GM03348 (cell line): ENCODE results near the gene ANKRD18B.
"Not testable (repeated sequence)": the region's sequence is repeated elsewhere in the genome, so short reads cannot be mapped to it uniquely, and the experiment has no call there.

Experiments used
- DNase-seq: peaks from one replicate; pipeline ENCODE4 v3.0.0; 2012; ENCODE audit warnings: low spot score

Gene ANKRD18B

DNA sequence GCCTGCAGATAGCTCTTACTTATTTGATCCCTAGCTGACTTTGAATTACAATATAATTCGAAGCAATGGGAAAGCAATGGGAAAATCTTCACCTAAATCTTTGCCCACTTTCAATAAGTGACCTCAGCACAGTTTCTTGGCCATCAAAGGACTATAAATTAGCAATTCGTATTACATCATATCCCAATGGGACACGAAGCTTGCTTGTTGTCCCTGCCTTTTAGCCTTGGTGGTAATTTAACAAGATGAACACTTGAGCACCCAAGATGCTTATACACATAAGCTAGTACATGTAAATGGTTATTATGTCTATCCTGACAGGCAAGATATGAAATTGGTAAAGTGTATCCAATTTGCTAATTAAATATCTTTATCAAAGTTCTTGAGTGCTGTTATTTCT, 9.9 kb downstream of the ANKRD18B start:
- not testable (repeated sequence) for DNase-seq

DNA sequence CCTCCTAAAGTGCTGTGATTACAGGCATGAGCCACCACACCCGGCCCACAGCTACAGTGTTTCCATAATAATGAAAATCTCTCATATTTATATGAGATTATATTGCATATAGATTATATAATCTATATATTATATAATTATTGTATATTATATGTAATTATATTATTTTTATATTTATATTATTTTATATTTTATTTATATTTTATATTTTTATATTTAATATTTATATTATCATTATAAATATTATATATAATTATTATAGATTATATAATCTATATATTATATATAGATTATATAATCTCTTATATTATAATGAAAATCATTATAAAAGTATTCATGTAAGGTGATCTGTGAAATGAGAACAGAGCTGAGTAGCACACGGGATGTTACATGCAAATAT, 11.5 kb downstream of the ANKRD18B start:
- DNase-seq: no peak

DNA sequence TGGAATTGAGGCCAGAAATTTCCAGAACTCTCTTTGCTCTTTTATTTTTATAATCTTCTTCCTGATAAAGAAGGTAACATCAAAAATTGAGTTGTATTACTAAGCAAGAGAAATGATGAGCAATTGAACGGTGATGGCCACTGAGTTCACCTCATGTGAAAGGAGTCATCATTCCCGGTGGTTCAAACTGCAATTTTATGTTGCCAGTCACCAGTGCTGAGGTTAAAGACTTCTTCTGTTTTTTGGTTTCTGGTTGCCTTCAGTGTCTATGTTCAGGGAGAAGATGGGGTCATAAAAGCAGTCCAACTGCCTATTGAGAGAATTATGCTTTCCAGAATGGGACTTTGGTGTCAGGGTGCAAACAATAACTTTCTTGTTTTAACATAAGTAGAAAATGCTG, 19.4 kb downstream of the ANKRD18B start:
- DNase-seq: not testable (repeated sequence)

DNA sequence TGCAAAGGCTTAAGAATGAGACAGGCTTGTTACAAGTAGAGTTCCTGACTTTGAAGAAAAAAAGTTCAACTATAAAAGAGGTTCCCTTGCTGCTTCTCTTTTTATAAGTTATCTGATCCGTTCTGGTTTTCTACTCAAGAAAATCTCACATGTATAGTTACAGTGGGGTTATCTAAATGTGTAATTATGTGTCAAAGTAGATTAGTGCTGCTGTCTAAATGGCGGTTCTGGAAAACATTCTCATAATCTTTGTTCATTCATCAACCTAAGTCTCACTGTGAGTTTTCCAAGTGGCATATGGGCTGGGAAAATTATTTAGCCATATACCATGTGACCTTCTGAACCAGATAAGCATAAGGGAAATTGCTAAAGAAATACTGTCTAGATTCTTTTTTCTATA, 21.7 kb downstream of the ANKRD18B start:
- not testable (repeated sequence) for DNase-seq

DNA sequence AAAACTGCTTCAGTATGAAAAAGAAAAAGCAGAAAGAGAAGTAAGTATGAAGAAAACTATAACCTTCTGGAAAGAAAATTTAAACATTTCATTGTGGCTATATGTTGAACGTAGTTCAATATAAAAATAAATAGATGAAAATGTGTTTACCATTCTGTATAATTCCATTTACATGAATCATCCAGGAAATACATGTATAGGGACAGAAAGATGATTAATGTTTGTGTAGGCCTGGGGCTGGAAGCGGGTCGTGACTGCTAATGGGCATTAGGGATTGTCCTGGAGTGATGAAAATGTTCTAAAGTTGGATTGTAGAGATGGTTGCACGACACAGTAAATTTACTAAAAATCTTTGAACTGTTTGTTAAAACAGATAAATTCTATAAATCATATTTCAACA, 24.8 kb downstream of the ANKRD18B start:
- not testable (repeated sequence) for DNase-seq

DNA sequence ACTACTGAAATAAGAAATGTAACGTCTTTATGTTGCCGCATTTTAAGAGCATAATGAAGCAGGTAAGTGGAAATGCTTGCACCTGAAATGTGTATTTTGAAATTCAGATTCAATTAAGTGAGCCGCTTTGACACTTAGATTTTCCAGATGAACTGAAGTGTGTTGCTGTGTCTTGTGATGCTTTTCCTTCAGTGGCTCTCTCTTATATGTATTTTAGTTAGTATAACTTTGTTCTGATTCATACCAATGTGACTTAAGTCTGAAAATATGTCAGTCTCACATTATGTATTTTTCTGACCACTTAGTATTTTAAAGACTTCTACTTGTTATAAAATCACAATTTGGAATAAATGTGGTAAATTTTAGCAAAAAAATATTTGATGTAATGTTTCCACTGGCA, 25.4 kb downstream of the ANKRD18B start:
- not testable (repeated sequence) for DNase-seq

DNA sequence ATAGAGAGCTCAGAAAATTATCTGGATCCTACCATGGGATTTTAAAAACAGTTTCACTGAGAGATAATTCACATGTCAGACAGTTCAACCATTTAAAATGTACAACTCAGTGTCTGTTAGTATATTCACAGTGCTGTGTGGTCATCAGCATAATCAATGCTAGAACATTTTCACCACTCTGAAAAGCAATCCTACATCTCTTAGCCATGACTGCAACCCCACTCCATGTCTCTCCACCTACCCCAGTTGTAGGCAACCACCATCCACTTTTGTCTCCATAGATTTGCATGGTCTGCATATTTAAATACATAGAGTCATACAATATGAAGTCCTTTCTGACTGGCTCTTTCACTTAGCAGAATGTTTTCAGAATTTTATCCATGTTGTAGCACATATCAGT, 27.1 kb downstream of the ANKRD18B start:
- not testable (repeated sequence) for DNase-seq

DNA sequence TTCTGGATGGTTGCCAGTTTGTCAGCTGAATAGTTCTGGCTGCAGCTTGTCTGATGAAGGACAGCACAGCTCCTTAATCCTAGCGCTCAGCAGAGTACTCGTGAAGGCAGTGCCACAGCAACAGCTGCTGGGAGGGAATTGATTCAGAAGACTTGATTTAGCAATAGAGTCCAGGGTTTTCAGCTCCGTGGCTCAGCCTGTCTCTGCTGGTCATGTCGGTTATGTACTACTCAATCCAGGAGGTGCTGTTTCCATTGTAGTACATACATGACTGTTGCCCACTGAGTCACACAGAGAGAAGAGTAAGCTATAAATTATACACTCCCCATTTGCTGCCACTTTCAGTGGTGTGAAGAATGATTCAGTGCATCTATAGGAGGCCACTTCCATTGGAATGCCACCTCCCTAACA, 28.3 kb downstream of the ANKRD18B start:
- DNase-seq: not testable (repeated sequence)

DNA sequence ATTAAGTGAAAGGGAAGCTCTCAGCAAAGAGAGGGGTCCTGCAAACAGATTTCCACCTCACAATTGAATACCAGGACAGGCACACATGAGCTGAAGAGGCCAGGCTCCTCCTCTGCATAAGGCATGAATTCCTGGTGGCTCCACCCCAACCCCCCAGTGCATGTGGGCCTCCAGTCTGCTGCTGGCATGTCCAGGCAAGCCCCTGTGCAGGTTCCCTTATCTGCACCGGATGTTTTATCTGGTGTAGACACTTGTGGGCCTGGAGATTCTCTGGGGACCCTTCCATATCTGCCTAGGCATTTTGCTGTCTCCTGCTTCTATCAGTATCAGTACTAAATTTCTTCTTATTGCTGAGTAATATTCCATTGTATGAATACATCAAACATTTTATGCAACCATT, 36.2 kb downstream of the ANKRD18B start:
- DNase-seq: not testable (repeated sequence)

DNA sequence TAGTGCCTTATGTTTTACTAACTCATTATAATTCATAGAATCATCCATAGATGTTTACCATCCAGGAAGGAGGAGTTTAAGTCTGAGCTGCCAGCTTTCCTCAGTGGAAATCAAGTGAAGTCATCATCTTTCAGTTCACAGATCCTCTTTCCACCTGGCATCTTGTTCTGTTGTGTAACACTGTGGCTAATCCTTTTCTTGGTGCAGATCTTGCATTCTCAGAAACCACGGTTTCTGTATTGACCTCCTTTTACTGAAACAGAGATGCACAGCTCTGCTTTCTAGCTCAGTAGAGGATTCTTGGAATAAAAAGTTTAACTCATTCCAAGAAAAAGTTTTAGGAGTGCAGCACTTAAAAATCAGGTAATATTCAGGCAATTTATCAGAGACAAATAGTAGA, 38.1 kb downstream of the ANKRD18B start:
- not testable (repeated sequence) for DNase-seq

DNA sequence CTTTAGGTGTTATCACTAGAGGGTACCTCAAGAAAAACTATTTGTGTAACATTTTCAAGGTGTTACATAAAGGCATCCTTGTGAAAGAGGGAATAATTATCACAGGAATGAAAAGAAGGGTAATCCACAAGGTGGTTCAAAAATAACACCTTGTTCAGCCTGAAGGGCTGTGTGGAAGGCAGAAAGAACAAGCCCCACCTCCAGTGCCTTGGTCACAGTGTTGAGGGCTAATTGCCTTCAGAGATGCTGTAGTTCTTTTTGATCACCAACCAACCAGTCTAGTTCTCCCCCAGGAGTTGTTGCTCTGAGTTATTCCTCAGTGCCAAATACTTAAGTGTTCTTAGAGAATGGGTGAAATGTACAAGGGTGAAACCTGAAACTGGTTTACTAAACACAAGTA, 43.7 kb downstream of the ANKRD18B start:
- DNase-seq: not testable (repeated sequence)

DNA sequence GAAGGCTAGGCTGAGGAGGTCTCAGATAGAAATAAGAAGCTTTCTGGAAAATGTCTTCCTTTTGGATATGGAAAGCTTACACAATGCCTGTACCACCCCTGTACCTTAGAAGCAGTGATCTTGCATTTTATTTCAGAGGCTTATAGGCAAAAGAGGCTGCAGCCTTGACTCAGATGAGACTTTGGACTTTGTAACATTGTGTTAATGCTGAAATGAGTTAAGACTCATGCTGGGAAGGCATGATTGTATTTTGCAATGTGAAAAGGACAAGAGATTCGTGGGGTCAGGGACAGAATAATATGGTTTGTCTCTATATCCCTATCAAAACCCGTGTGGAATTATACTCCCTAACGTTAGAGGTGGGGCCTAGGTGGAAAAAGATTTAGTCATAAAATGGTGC, 53.7 kb downstream of the ANKRD18B start:
- DNase-seq: not testable (repeated sequence)

DNA sequence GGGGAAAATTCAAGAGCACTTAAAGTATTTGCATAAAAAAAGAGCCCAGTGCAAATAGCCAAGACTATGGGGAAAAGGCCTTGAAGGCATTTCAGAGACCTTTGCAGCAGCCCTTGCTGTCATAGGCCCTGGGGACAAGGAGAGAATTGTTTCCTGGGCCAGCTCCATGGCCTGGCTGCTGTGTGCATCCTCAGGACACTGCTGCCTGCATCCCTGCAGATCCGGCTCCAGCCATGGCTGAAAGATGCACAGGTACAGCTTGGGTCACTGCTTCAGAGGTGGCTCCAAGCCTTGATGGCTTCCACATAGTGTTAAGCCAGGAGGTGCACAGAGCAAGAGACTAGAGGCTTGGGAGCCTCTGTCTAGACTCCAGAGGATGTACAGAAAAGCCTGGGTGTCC, 55.9 kb downstream of the ANKRD18B start:
- not testable (repeated sequence) for DNase-seq

DNA sequence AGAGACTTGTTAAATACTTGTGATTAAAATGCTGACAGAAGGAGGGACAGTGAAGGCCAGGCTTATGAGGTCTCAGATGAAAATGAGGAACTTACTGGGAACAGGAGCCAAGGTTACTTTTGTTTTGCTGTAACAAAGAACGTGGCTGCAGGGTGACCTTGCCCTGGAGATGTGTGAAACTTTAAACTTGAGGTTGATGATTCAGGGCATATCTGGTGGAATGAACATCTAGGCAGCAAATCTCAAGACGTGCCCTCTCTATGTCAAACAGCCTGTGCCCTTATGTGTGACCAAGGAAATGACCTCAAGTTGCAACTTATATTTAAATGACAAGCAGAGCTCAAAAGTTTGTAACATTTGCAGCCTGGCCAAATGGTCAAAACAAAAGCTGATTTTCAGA, 58.6 kb downstream of the ANKRD18B start:
- not testable (repeated sequence) for DNase-seq

DNA sequence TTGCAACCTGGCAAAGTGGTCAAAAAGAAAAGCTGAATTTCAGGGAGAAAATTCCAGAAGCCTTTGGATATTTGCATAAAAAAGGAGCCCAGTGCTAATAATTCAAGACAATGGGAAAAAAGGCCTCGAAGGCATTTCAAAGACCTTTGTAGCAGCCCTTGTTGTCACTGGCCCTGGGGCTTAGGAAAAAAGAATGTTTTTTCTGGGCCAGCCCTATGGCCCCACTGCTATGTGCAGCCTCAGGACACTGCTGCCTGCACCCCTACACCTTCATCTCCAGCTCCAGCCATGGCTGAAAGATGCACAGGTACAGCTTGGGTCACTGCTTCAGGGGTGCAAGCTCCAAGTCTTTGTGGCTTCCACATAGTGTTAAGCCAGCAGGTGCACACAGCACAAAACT, 62.1 kb downstream of the ANKRD18B start:
- DNase-seq: not testable (repeated sequence)

DNA sequence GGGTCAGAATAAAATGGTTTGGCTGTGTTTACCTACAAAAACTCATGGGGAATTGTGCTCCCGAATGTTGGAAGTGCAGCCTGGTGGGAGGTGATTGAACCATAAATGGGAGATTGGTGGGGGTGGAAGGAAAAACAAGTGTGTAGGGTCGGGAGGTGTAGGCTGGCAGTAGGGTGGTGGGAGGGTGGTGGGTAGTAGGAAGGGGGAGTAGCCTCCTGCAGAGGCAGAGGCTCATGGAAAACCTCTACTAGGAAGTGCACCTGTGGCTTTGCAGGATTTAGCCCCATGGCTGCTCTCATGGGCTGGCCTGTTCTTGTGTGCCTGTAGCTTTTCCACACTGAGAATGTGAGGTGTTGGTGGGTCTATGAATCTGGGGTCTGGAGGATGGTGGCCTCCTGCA, 63.7 kb downstream of the ANKRD18B start:
- not testable (repeated sequence) for DNase-seq

DNA sequence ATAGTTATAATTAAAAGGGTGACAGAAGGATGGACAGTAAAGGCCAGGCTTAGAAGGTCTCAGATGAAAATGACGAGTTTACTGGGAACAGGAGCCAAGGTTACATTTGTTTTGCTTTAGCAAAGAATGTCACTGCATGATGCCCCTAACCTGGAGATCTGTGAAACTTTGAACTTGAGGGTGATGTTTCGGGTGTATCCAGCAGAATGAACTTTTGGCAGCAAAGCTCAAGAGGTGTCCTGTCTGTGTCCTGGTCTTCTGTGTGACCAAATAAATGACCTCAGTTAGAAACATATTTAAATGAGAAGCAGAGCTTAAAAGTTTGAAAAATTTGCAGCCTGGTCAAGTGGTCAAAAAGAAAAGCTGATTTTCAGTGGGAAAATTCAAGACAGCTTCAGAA, 64.8 kb downstream of the ANKRD18B start:
- not testable (repeated sequence) for DNase-seq

DNA sequence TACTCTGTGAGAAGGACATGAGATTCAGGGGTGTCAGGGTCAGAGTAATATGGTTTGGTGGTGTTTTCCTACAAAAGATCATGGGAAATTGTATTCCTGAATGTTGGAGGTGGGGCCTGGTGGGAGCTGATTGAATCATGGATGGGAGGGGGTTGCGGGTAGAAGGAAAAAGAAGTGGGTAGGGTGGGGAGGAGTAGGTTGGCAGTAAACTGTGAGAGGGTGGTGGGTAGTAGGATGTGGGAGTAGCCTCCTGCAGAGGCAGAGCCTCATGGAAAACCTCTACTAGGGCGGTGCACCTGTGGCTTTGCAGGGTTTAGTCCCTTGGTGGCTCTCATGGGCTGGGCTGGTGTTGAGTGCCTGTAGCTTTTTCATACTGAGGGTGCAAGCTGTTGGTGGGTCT, 66.8 kb downstream of the ANKRD18B start:
- not testable (repeated sequence) for DNase-seq

DNA sequence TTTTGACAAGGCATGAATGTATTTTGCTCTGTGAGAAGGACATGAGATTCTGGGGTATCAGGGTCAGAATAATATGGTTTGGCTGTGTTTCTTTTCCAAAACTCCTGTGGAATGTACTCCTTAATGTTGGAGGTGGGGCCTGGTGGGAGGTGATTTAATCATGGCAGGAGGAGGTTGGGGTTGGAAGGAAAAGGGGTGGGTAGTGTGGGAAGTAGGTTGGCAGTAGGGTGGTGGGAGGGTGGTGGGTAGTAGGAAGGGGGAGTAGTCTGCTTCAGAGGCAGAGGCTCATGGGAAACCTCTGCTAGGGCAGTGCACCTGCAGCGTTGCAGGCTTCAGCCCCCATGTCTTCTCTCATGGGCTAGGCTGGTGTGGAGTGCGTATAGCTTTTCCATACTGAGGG, 72.9 kb downstream of the ANKRD18B start:
- not testable (repeated sequence) for DNase-seq

DNA sequence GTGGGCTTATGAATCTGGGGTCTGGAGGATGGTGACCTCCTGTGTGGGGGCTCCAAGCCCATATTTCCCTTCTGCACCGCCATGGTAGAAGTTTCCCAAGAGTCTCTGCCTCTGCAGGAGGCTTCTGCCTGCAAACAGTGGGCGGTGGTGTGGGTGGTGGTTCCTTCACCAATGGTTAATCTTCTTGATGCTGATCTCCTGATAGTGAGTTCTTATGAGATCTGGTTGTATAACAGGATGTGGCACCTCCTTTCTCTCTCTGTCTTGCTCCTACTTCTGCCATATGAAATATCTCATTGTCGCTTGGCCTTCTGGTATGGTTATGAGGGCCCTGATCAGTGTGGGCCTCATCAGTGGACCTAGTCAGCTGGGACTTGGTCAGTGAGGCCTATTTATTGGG, 73.3 kb downstream of the ANKRD18B start:
- DNase-seq: not testable (repeated sequence)

DNA sequence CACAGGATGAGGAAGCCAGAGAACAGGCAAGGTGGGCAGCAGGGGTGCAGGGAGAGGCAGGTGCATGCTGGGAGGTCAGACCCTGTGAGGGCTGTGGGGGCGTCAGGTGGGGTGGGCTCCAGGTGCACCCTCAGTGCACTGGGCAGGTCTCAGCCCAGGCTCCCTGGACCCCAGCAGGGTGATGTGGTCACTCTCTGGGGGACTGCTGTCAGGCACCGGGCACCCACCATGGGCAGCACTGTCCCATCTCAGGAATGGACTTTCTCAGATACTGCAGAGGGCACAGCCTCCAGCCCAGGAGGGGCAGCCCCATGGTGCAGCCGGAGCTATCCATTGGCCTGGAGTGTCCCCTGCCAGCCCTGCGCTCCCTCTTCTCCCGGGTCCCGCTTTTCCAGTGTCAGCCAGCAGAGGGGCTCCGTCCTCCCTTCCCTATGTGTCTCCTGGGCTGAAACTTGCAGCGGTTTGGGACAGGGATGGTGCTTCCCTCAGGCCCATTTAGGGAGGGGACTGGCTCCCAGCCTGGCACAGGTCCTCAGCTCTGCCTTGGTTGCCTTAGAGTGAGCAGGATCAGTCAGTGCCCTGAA, 74.8 kb downstream of the ANKRD18B start:
- not testable (repeated sequence) for DNase-seq

DNA sequence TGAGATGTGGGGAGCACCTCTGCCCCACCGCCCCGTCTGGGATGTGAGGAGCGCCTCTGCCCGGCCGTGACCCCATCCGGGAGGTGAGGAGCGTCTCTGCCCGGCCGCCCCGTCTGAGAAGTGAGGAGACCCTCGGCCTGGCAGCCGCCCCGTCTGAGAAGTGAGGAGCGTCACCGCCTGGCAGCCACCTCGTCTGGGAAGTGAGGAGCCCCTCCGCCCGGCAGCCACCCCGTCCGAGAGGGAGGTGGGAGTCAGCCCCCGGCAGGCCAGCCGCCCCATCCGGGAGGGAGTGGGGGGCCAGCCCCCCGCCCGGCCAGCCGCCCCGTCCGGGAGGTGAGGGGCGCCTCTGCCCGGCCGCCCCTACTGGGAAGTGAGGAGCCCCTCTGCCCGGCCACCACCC, 76.9 kb downstream of the ANKRD18B start:
- DNase-seq: not testable (repeated sequence)

DNA sequence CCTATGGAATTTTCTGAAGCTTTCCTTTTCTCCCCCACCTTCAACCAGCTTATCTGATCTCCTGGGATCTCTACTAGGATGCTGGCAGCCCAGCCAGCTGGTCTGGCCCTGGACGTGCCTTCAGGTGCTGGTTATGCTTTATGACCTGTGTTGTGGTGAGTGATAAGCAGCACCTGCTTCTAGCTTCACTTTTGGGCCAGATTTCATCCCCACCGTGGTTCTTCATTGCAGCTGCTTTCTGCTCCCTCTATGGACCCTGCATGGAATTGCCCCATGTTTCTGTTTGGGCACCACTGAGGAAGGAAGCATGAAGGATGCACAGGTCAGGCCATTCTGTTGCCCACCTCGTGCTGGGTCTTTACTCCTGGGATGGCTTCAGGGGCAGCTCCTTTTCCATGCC, 80.2 kb downstream of the ANKRD18B start:
- peak; percentile 20 for DNase-seq

DNA sequence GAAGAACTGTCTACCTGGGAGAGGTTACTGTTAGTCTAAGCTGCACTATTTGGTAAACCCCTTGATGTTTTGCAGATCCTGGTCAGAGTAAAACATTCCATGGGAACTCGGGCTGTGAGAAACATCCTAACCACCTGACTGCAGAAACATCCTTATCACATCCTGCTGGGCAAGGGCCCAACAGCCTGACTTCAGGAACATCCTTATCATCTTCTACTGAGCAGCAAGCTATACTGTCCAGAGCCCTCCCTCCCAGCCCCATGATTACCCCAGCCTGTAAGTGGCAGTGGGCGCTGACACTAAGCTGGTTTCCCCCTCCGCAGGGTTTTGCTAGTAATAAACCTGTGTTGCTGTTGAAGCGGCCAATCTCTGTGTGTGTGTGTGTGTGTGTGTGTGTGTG, 80.9 kb downstream of the ANKRD18B start:
- DNase-seq: not testable (repeated sequence)
